ENCODE data around the gene MMP13.

The MMP13 gene

DNA sequence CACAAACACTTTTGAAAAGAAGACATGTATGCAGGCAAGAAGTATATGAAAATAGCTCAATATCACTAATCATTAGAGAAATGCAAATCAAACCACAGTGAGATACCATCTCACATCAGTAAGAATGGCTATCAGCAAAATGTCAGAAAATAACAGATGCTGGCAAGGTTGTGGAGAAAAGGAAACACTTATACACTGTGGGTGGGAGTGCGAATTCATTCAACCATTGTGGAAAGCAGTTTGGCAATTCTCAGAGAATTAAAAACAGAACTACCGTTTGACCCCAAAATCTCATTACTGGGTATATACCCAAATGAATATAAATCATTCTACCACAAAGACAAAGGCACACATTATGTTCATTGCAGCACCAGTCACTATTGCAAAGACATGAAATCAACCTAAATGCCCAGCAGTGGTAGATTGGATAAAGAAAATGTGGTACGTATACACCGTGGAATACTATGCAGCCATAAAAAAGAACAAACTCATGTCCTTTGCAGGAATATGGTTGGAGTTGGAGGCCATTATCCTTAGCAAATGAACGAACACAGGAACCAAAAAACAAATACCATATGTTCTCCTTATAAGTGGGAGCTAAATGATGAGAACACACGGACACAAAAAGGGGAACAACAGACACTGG, 18.5 kb downstream of the MMP13 start:
- WGBS (ENCODE audit: extremely low coverage, insufficient coverage, insufficient read length) = no CpG with 5 or more reads among the region's 6 CpGs
- H2BK5ac ChIP-seq (ENCODE audit: low read depth, low read length, poor library complexity) = no peak overlapping the region
- H3K23ac ChIP-seq (ENCODE audit: low read length) = no peak overlapping the region
- H4K91ac ChIP-seq (ENCODE audit: low read depth, low read length) = no peak overlapping the region
- no peak overlapping the region for H2BK12ac ChIP-seq (ENCODE audit: low read length)
- H3K27ac ChIP-seq (ENCODE audit: low read depth, low read length) = no peak overlapping the region
- H4K8ac ChIP-seq (ENCODE audit: low read depth, low read length) = no peak overlapping the region
- no peak overlapping the region for H3K4me2 ChIP-seq (ENCODE audit: low read length)
- no peaks in the 10 kb centered on the region for H3K36me3 ChIP-seq (ENCODE audit: control insufficient read depth in 1 of 2, insufficient read depth in 2 of 2, low read length in 2 of 2)
- no peaks in the 10 kb centered on the region for H3K4me1 ChIP-seq (ENCODE audit: control insufficient read depth in 1 of 2, insufficient read depth in 2 of 2, low read length in 2 of 2)
- no peak overlapping the region for H2AFZ ChIP-seq (ENCODE audit: insufficient read depth, low read length, poor library complexity)
- no peak overlapping the region for H3K18ac ChIP-seq (ENCODE audit: low read length)
- H3K4ac ChIP-seq (ENCODE audit: low read depth, low read length) = no peak overlapping the region
- H3K14ac ChIP-seq (ENCODE audit: low read length) = no peak overlapping the region
- H3K9ac ChIP-seq (ENCODE audit: low read length) = no peak overlapping the region
- no peaks in the 10 kb centered on the region for H3K27me3 ChIP-seq (ENCODE audit: insufficient read depth, low read length)
- no peak overlapping the region for H4K12ac ChIP-seq (ENCODE audit: low read depth, low read length)
- H2AK5ac ChIP-seq (ENCODE audit: low read length) = no peak overlapping the region
- no peak for DNase-seq
- H3K9me3 ChIP-seq (ENCODE audit: insufficient read depth, low read depth, low read length) = no peaks in the 10 kb centered on the region
- no peak overlapping the region for H2BK120ac ChIP-seq (ENCODE audit: insufficient read depth, low read length, poor library complexity)
- no peak overlapping the region for H3K4me3 ChIP-seq (ENCODE audit: low read depth, low read length)
- no peaks in the 10 kb centered on the region for H3K79me1 ChIP-seq (ENCODE audit: low read length)
- H3K79me2 ChIP-seq (ENCODE audit: control insufficient read depth, insufficient read depth, low read length, poor library complexity) = no peaks in the 10 kb centered on the region

GRCh38 chr11:102935514-102935913, 20.0 kb downstream of the MMP13 start:
- no peak overlapping the region for H4K8ac ChIP-seq (ENCODE audit: low read depth, low read length)
- no peak for DNase-seq
- no peak overlapping the region for H3K9ac ChIP-seq (ENCODE audit: low read length)
- no peak overlapping the region for H3K4ac ChIP-seq (ENCODE audit: low read depth, low read length)
- no peak overlapping the region for H3K14ac ChIP-seq (ENCODE audit: low read length)
- no peak overlapping the region for H2BK5ac ChIP-seq (ENCODE audit: low read depth, low read length, poor library complexity)
- H3K79me2 ChIP-seq (ENCODE audit: control insufficient read depth, insufficient read depth, low read length, poor library complexity) = no peaks in the 10 kb centered on the region
- H2BK120ac ChIP-seq (ENCODE audit: insufficient read depth, low read length, poor library complexity) = no peak overlapping the region
- no peak overlapping the region for H4K91ac ChIP-seq (ENCODE audit: low read depth, low read length)
- H2AFZ ChIP-seq (ENCODE audit: insufficient read depth, low read length, poor library complexity) = no peak overlapping the region
- H2AK5ac ChIP-seq (ENCODE audit: low read length) = no peak overlapping the region
- no peak overlapping the region for H3K4me2 ChIP-seq (ENCODE audit: low read length)
- H4K12ac ChIP-seq (ENCODE audit: low read depth, low read length) = no peak overlapping the region
- no peaks in the 10 kb centered on the region for H3K4me1 ChIP-seq (ENCODE audit: control insufficient read depth in 1 of 2, insufficient read depth in 2 of 2, low read length in 2 of 2)
- H3K18ac ChIP-seq (ENCODE audit: low read length) = no peak overlapping the region
- no peak overlapping the region for H2BK12ac ChIP-seq (ENCODE audit: low read length)
- no CpG with 5 or more reads among the region's 3 CpGs for WGBS (ENCODE audit: extremely low coverage, insufficient coverage, insufficient read length)
- H3K36me3 ChIP-seq (ENCODE audit: control insufficient read depth in 1 of 2, insufficient read depth in 2 of 2, low read length in 2 of 2) = no peaks in the 10 kb centered on the region
- H3K27me3 ChIP-seq (ENCODE audit: insufficient read depth, low read length) = no peaks in the 10 kb centered on the region
- no peak overlapping the region for H3K4me3 ChIP-seq (ENCODE audit: low read depth, low read length)
- no peak overlapping the region for H3K27ac ChIP-seq (ENCODE audit: low read depth, low read length)
- no peaks in the 10 kb centered on the region for H3K79me1 ChIP-seq (ENCODE audit: low read length)
- no peak overlapping the region for H3K23ac ChIP-seq (ENCODE audit: low read length)
- H3K9me3 ChIP-seq (ENCODE audit: insufficient read depth, low read depth, low read length) = no peaks in the 10 kb centered on the region

DNA sequence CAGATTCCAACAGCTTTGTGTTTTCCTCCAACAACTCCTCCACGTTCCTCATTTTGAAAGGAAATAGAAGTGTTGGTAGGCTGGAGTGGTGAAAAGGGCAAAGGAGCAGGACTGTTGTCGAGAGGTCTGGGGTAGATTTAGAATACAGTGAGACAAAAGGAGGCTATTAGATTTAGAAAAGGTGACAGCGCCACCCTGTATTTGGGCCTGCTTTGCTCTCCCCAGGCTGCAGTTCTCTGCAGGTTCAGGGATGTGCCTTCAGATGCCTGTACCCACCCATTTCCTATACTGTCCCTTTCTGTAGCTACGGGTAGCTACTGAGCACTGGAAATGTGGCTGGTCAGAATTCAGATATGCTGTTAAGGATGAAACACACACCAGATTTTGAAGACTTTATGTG, 20.8 kb downstream of the MMP13 start:
- no peak overlapping the region for H2BK12ac ChIP-seq (ENCODE audit: low read length)
- no peak overlapping the region for H2AK5ac ChIP-seq (ENCODE audit: low read length)
- no peak overlapping the region for H4K91ac ChIP-seq (ENCODE audit: low read depth, low read length)
- WGBS (ENCODE audit: extremely low coverage, insufficient coverage, insufficient read length) = no CpG with 5 or more reads among the region's 4 CpGs
- no peak overlapping the region for H4K8ac ChIP-seq (ENCODE audit: low read depth, low read length)
- no peaks in the 10 kb centered on the region for H3K9me3 ChIP-seq (ENCODE audit: insufficient read depth, low read depth, low read length)
- H3K18ac ChIP-seq (ENCODE audit: low read length) = no peak overlapping the region
- no peak overlapping the region for H3K23ac ChIP-seq (ENCODE audit: low read length)
- no peaks in the 10 kb centered on the region for H3K79me1 ChIP-seq (ENCODE audit: low read length)
- no peak overlapping the region for H2AFZ ChIP-seq (ENCODE audit: insufficient read depth, low read length, poor library complexity)
- H3K4me2 ChIP-seq (ENCODE audit: low read length) = no peak overlapping the region
- H3K4ac ChIP-seq (ENCODE audit: low read depth, low read length) = no peak overlapping the region
- H3K14ac ChIP-seq (ENCODE audit: low read length) = no peak overlapping the region
- no peaks in the 10 kb centered on the region for H3K79me2 ChIP-seq (ENCODE audit: control insufficient read depth, insufficient read depth, low read length, poor library complexity)
- no peak for DNase-seq
- H3K4me1 ChIP-seq (ENCODE audit: control insufficient read depth in 1 of 2, insufficient read depth in 2 of 2, low read length in 2 of 2) = no peaks in the 10 kb centered on the region
- no peak overlapping the region for H3K4me3 ChIP-seq (ENCODE audit: low read depth, low read length)
- H3K36me3 ChIP-seq (ENCODE audit: control insufficient read depth in 1 of 2, insufficient read depth in 2 of 2, low read length in 2 of 2) = no peaks in the 10 kb centered on the region
- no peak overlapping the region for H3K27ac ChIP-seq (ENCODE audit: low read depth, low read length)
- H4K12ac ChIP-seq (ENCODE audit: low read depth, low read length) = no peak overlapping the region
- no peak overlapping the region for H2BK5ac ChIP-seq (ENCODE audit: low read depth, low read length, poor library complexity)
- no peaks in the 10 kb centered on the region for H3K27me3 ChIP-seq (ENCODE audit: insufficient read depth, low read length)
- no peak overlapping the region for H3K9ac ChIP-seq (ENCODE audit: low read length)
- no peak overlapping the region for H2BK120ac ChIP-seq (ENCODE audit: insufficient read depth, low read length, poor library complexity)

- no peak overlapping the region for H2BK5ac ChIP-seq (ENCODE audit: low read depth, low read length, poor library complexity)
- no peak overlapping the region for H2BK12ac ChIP-seq (ENCODE audit: low read length)
- no peak overlapping the region for H2AK5ac ChIP-seq (ENCODE audit: low read length)
- no peaks in the 10 kb centered on the region for H3K79me1 ChIP-seq (ENCODE audit: low read length)
- WGBS (ENCODE audit: extremely low coverage, insufficient coverage, insufficient read length) = no CpG with 5 or more reads among the region's 3 CpGs
- H3K27me3 ChIP-seq (ENCODE audit: insufficient read depth, low read length) = no peaks in the 10 kb centered on the region
- H3K4me2 ChIP-seq (ENCODE audit: low read length) = no peak overlapping the region
- no peak overlapping the region for H3K4ac ChIP-seq (ENCODE audit: low read depth, low read length)
- H4K8ac ChIP-seq (ENCODE audit: low read depth, low read length) = no peak overlapping the region
- no peaks in the 10 kb centered on the region for H3K36me3 ChIP-seq (ENCODE audit: control insufficient read depth in 1 of 2, insufficient read depth in 2 of 2, low read length in 2 of 2)
- no peak overlapping the region for H3K27ac ChIP-seq (ENCODE audit: low read depth, low read length)
- H3K18ac ChIP-seq (ENCODE audit: low read length) = no peak overlapping the region
- no peaks in the 10 kb centered on the region for H3K9me3 ChIP-seq (ENCODE audit: insufficient read depth, low read depth, low read length)
- no peak overlapping the region for H4K12ac ChIP-seq (ENCODE audit: low read depth, low read length)
- no peaks in the 10 kb centered on the region for H3K79me2 ChIP-seq (ENCODE audit: control insufficient read depth, insufficient read depth, low read length, poor library complexity)
- H3K4me3 ChIP-seq (ENCODE audit: low read depth, low read length) = no peak overlapping the region
- H3K9ac ChIP-seq (ENCODE audit: low read length) = no peak overlapping the region
- H3K23ac ChIP-seq (ENCODE audit: low read length) = no peak overlapping the region
- H2AFZ ChIP-seq (ENCODE audit: insufficient read depth, low read length, poor library complexity) = no peak overlapping the region
- H4K91ac ChIP-seq (ENCODE audit: low read depth, low read length) = no peak overlapping the region
- H2BK120ac ChIP-seq (ENCODE audit: insufficient read depth, low read length, poor library complexity) = no peak overlapping the region
- no peaks in the 10 kb centered on the region for H3K4me1 ChIP-seq (ENCODE audit: control insufficient read depth in 1 of 2, insufficient read depth in 2 of 2, low read length in 2 of 2)
- DNase-seq = no peak
- H3K14ac ChIP-seq (ENCODE audit: low read length) = no peak overlapping the region
Observed at GRCh38 chr11:102933627-102934026, 21.9 kb downstream of the MMP13 start.

Data from trophoblast cell (in vitro differentiated cells and primary cell).